Endometrial microvascular endothelial cells (primary cell): ENCODE results near the gene CLCN1. TPM values are rescaled to one million over a fixed set of nuclear protein-coding genes. Genes with fewer than 3 reads are reported as not detected.

Experiments
- in situ Hi-C: cut with HindIII; loops from 2 replicates; pipeline ENCODE4 v1.10.0; 2017; ENCODE audit warnings: low sequenced_read_pairs, low pct_unique_long_range_greater_than_20kb; ENCODE audit errors: inconsistent ontology term
- total RNA-seq: library from RNA; depleted of rRNA; stranded (reverse); fragments of >200 nt; gene quantifications from one replicate; pipeline ENCODE4 v1.2.3, GENCODE V29; 2015; ENCODE audit errors: inconsistent ontology term

CLCN1 gene
- total RNA-seq, result not detected

DNA sequence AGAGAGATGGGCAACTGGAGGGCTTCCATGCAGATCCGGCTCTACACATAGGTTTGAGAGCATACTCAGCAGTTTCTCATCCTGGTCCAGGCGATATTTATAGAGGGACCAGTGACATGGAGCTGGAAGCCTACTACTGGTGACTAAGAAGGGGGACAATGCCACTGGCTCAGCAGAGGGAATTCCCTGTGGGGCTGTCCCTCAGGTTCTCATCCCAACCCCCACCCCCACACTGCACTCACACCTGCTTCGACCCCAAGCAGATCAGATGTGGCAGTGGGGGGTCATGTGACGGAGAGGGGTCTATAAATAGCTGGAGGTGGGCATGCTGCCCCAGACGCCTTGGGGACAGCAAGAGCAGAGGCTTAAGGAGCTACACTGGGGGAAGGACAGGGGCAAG, at the start of gene CLCN1:
TSS of gene CLCN1 (plus strand) at position 336 of the 400 bp plus-strand sequence. CDS start 102 bp downstream, outside the sequence.
- in situ Hi-C loops, result no loop called here

DNA sequence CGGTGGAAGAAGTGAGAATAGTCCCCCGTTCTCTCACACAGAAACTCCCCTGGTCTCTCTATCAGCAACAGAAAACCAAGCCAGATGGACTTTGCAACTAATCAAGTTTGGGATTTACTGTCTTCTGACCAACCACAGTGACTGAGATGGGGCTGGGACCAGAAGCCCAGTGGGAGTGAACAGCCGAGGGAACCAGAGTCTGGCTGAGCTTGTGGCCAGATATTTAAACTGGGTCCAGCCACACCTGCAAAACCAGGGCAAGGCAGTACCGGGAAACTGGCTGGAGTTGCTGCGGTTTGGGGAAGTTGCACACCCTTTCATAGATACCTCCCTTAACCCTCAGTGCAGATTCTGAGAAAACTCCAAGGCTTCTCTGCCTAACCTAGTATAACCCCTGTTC, 46.7 kb upstream of the CLCN1 start:
- in situ Hi-C loops, result no loop called here

DNA sequence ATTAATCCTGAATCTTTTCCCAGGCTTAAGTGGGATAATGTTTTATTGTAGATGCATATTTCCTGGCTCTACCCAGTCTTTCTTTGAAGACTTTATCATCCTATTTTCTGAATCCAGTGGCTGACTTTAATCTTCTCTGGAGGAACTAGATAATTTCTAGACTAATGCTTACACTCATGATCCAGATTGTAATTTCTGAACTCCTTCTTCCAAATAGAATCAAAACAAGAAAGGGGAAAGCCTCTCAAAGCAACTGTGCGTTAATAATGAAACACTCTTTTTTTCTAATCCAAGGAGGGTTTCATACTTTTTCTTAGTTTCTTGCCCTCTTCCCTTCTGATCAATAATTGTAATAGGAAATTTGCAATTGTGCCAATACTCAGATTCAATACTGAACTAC, 44.7 kb upstream of the CLCN1 start:
- in situ Hi-C loops, result no loop called here

DNA sequence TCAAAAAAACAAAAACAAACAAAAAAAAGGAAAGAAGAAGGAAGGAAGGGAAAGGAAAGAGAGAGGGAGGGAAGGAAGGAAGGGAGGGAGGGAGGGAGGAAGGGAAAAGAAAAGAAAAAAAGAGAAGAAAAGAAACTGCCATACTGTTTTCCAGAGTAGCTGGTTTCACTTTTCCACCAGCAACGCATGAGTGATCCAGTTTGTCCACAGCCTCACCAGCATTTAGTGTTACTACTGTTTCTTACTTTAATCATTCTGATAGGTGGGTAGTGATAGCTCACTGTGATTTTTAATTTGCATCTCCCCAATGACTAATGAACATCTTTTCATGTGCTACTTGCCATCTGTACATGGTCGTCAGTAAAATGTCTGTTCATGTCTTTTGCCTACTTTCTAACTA, 43.0 kb upstream of the CLCN1 start:
- in situ Hi-C loops, result no loop called here

DNA sequence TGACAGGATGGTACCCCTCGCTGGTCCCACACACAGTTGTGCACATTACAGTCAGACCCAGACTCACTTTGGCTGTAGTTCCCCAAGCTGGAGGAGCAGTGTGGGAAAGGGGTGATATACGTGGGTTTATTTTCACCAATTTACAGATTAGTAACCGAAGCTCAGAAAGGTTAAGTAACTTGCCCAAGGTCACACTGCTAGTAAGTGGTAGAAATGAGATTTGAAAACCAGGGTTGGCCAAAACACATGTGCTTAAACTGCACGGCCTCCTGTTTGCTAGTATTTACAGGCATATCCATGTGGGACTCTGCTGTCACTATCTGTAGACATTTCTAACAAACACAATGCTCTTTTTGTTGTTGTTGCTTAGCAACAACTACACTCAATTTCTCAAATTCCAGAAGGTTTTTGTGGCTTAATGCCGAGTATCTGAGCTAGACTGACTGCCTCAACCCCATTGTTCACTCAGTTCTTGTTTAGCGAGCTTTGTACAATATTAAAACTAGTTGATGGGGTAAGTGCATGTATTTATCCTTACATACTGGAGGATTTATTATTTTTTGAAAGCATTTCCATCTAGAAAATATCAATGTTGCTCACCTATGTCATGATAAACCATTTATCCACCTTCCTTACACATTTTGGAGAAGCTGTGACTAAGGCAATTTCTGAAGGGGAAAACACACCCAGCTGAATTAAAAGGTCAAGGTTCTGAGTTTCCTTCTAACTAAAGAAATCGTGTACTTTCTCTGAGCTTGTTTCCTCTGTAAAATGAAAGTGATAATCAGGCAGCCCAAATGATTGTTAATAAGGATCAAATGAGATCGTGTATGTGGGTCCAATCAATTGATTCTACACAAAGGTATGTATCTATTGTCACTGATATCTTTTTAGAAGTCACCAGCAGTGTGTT, 36.5 kb upstream of the CLCN1 start:
- in situ Hi-C loops, result no loop called here

DNA sequence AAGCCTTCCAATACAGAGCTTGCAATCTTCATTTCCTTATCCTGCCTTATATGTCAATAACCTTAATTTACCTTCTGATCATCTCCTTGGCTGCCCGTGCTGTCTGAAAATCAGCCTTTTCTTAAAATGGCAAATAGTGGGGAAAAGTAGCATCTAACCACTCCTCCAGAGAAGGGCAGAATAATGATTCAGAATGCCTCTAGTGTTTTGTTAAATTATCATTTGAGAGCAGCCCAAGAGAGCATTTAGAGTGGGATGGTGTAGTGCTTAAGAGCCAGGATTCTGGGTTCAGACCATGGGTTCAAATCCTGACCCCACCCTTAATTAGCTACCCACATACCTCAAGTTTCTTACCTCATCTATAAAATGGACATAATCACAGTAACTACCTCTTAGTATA, 35.8 kb upstream of the CLCN1 start:
- in situ Hi-C loops, result no loop called here

DNA sequence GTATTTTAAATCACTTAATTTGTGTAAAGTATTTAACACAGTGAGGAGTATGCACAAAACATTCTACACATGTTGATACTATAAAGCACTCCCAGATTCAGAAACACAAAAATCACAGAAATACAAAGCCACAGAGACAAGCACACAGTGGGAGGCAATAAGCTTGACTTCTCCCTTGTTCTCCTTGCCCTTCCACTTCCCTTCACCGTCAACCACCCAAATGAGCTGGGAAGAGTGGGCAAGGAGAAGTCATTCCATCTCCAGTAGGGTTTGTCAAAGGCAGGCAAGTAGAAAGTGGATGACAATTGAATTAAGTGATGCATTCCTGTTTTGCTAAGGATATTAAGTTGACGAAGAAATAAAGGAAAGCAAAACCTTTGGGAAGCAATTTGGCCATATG, 35.3 kb upstream of the CLCN1 start:
- in situ Hi-C loops, result no loop called here

DNA sequence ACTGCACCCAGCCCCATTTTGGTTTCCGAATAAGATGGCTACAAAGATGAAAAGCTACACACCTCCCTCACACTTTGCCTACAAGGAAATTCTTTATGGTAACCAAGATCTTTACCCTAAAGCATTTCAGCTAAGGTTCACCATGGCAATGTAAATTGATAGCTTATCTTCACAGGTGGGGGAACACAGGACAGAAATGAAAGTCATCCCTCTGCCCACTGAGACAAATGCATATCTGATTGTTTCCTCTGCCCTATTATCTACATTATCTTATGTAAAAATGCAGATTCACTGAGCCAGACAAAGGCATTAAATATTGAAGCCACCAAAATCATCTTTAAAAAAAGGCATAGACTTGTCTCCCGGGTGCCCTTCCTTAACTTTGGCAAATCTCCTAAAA, 34.4 kb upstream of the CLCN1 start:
- in situ Hi-C loops, result no loop called here

DNA sequence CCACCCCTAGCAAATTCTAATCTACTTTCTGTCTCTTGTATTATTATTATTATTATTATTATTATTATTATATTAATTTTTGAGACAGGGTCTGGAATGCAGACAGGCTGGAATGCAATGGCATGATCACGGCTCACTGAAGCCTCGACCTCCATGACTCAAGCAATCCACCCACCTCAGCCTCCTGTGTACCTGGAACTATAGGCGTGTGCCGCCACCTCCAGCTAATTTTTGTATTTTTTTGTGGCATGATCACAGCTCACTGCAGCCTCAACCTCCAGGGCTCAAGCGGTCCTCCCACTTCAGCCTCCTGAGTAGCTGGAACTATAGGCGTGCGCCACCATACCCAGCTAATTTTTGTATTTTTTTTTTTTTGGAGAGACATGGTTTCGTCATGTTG, 33.8 kb upstream of the CLCN1 start:
- in situ Hi-C loops, result no loop called here

DNA sequence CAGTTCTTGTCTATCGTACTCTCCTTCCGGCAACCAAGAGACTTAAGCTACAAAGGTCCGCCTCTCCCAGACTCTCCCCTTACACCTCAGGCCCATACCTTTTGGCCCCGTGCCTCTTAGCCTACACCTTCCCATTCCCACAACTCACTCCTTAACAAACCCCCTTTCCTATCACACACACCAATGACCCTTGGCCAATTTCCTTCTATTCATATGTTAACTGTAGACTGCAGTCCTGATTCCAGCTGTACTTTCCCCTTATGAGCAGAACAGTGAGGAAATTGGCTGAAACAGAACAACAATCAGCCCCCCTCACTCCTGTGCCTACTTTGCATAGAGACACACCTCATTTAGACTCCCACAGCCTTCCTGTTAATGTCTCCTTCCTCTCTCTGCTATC, 32.5 kb upstream of the CLCN1 start:
- in situ Hi-C loops, result no loop called here

DNA sequence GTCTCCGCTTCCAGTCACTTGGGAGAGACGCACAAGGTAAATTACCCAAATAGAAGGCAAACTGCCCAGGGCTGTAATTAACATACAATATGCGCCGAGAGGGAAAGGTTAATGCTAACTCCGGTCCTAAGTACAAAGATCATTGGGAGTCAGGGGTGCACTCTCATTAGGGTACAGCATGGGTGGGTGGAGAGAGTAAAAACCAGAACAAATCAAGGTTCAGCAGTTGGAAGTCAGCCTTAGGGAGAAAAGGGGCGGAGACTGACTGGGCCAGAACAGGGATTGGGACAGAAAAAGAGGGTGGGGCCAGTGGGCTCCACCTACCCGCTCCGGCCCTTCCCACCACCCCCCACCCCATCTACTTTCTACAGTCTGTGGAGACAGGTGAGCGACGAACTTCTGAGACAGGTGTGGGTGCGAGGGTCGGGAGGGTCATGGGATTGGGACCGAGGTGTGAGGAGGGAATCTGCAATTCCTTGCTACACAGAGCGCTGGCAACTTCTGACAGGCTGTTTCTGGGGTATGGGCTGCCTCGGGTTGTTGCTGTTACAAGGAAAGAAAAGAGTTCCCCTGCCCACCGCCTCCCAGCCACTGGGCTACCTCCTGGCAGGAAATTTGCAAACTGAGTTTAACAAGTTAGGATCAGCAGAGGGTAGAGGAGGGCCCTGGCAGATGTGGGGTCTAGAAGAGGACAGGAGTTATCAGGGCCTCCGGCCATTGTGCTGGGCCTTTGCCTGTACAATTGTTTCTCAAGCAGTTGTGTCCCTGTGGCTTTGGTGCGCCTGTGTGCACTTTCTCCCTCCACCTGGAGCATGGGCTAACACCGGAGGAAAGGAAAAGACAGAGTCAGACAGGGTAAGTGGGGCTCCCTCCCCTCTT, 31.1 kb upstream of the CLCN1 start, which contains the start of gene TMEM139:
TSS of gene TMEM139 (plus strand) at position 368 of the 879 bp plus-strand sequence. CDS start 1,000 bp downstream, outside the sequence.
- in situ Hi-C loops, result no loop called here

DNA sequence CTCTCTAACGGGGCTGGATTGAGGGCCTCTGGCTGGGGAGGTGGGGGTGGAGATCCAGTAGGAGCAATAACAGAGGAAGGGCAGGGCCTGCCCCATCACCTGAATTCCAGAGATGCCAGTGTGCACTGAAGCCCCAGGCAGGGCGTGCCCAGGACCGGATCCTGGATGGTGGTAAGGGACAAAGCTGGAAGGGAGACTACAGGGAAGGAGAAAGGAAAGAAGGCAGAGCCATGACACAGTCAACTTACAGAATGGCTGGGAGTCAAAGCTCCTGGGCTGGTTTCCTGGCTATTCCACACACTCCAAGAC, 30.5 kb upstream of the CLCN1 start:
- in situ Hi-C loops, result no loop called here

DNA sequence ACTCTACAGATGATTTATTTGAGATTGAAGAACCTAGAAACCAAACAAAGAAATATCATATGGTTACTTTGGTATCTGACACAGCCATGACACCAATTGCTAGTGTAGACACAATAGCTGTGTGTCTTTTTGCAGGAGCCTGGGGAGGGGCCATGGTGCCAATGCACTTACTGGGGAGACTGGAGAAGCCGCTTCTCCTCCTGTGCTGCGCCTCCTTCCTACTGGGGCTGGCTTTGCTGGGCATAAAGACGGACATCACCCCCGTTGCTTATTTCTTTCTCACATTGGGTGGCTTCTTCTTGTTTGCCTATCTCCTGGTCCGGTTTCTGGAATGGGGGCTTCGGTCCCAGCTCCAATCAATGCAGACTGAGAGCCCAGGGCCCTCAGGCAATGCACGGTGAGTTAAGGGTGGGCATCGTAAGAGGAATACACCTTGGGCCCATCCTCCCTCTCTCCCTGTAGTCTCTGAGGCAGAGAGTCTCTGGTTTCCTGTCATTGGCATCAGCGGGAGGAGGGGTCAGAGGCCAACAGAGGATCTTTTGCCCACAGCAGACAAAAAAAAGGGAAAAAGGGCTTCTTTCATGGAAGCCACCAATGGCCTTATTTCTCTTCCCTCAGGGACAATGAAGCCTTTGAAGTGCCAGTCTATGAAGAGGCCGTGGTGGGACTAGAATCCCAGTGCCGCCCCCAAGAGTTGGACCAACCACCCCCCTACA, 29.9 kb upstream of the CLCN1 start:
- in situ Hi-C loops, result no loop called here

DNA sequence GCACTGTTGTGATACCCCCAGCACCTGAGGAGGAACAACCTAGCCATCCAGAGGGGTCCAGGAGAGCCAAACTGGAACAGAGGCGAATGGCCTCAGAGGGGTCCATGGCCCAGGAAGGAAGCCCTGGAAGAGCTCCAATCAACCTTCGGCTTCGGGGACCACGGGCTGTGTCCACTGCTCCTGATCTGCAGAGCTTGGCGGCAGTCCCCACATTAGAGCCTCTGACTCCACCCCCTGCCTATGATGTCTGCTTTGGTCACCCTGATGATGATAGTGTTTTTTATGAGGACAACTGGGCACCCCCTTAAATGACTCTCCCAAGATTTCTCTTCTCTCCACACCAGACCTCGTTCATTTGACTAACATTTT, 29.4 kb upstream of the CLCN1 start:
- in situ Hi-C loops, result no loop called here

DNA sequence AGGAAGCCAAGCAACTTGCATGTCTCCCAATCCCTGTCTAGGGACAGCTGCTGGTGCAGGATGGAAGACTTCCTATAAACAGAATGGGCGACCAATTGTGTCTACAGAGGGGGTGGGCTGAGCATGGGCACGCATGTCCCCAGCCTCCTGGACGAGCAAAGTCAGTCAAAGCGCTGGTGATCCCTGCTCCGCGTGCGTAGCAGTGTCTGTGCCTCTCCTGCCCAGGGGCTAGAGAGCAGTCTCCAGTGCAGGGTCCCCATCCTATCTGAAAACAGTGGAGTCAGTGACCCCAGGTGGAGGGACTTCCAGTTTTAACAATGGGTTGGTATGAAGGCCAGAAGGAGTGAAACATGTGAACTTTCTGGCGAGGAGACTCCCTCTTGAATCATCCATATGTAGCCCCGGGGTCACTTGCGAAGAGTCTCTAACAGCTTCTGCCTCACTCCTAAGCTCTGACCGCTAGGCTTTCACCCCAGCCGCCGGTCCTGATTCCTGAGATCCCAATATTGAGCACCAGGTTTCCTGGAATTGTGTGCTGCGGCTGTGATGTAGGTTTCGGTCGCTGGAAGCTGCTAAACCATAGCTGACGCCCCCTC, 28.5 kb upstream of the CLCN1 start:
- in situ Hi-C loops, result no loop called here

DNA sequence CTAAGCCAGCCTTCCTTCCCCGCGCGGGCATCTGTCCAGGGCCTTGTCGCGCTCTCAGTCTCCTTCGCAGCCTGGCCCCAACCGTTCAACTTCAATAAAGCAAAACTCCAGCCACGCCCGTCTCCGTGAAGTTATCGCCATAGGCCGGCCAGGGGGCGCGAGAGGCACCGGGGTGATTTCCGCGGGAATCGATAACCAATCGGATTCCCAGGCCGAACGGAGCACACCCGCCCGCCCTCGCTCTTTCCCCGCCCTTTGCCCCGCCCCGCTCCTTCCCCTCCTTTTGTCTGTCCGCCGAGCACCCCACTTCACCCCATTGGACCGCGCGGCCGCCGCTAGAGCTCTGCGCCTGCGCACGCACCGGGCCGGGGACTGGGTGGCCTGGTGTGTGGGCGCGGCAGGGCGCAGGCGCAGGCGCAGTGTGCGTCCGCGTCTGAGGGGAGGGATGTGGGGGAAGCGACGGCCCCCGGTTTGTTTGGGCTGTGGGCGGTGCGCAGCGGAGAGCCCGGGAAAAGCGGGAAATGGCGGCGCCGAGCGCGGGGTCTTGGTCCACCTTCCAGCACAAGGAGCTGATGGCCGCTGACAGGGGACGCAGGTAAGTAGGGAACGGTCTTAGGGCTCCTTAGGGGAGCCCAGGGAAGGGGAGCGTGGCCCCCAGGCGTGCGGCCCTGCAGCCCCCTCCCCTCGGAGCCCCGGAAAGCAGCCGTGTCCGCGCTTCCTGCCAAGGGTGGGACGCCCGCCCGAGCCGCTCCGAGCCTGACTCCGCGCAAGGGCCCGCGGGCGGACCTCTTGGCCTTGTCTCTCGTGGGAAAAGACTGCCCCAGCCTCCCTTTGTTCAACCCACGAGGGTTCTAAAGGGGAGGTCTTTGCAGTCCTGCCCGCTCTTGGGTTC, 27.7 kb upstream of the CLCN1 start, which contains the start of gene CASP2:
TSS of gene CASP2 (plus strand) at position 417 of the 892 bp plus-strand sequence. CDS start at position 522, 105 bp downstream.
- in situ Hi-C loops, result no loop called here

DNA sequence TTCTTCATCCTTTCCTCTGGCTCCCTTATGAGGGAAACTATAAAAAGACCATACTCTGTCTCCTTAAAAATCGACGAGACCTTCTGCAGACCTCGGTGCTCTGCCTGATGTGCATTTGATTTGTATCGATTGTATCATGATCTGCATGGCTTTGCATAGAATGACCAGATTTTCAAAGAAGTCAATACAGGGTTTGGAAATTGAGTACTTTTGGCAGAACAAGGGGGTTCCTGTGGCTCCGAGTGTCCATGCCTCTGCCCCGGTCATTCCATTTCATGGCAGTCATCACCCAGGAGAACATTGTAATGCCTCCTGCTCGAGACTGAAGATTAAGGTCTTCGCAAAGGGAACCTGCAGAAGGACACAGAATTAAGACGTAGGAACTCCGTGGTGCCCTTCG, 27.1 kb upstream of the CLCN1 start:
- in situ Hi-C loops, result no loop called here

DNA sequence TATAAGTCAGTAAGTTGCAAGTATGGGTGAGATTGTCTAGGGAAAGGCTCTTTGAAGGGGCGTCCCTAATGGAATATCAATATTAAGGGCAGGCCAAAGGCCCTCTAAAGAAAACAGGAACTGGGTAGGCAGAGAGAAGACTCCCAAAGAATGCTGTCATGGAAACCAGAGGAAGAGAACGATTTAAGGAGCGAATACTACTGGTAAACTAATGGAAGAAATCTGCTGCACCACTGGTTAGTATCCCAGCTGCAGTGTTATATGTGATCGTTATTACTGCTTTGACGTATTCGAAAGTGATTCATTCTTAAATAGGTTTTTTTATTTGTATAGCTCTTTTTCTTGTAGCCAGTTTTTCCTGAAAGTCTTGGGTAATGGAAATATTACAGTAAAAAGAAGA, 26.5 kb upstream of the CLCN1 start:
- in situ Hi-C loops, result no loop called here
